VCaP (cell line): ENCODE results near the gene SSBP3.
A peak's percentile ranks its signal among the peaks of the same experiment; 100 is the strongest.

Experiments
- H3K27ac ChIP-seq: fragments of 450-650 bp; 2 replicates; pipeline ENCODE4 v1.5.1; 2017
- TF ChIP-seq, protein P1 (sequence below): fragments of 450-650 bp; conservative IDR thresholded peaks from 2 replicates; pipeline ENCODE4 v1.5.1; 2017; ENCODE audit warnings: mild to moderate bottlenecking, moderate library complexity

The SSBP3 gene

DNA sequence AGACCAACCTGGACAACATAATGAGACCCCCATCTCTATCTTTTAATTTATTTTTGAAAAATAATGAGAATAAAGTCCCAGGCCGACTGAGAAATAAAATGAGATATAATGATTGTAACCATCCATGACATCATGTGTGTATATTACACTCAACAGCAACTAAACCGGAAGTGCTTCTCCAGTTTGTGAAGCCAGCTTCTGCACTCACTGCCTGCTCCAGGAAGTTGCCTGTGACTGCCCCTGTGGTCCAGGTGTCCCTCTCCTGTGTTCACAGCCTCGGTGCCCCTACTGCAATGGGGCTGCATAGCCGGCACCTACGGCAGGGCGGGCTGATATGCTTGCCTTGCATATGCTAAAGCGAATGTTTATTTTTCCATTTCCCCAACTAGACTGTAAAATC, 68.3 kb downstream of the SSBP3 start:
- peak overlapping the region; percentile 92 for H3K27ac ChIP-seq
- TF ChIP-seq, protein P1, sequence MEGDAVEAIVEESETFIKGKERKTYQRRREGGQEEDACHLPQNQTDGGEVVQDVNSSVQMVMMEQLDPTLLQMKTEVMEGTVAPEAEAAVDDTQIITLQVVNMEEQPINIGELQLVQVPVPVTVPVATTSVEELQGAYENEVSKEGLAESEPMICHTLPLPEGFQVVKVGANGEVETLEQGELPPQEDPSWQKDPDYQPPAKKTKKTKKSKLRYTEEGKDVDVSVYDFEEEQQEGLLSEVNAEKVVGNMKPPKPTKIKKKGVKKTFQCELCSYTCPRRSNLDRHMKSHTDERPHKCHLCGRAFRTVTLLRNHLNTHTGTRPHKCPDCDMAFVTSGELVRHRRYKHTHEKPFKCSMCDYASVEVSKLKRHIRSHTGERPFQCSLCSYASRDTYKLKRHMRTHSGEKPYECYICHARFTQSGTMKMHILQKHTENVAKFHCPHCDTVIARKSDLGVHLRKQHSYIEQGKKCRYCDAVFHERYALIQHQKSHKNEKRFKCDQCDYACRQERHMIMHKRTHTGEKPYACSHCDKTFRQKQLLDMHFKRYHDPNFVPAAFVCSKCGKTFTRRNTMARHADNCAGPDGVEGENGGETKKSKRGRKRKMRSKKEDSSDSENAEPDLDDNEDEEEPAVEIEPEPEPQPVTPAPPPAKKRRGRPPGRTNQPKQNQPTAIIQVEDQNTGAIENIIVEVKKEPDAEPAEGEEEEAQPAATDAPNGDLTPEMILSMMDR: no peak

DNA sequence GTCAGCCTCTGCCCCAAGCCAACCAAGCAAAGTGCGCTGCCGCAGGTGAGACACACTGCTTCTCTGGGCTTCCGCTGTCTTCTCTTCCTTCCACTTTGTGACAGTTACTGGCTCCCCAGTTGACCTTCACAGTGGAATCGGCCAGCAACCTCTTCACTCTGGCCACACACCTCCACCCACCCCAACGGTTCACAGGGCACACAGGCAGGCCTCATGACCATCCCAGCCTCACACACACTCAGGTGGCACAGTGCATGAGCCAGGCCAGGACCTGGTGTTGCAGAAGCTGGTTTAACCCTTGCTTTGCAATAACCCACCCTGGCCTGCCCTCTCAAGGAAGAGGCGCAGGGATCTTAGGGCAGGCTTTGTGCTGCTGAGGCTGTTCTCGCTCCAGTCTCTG, 69.2 kb downstream of the SSBP3 start:
- TF ChIP-seq, protein P1: no peak
- peak overlapping the region; percentile 92; the same call in 1 of the 2 replicates for H3K27ac ChIP-seq

DNA sequence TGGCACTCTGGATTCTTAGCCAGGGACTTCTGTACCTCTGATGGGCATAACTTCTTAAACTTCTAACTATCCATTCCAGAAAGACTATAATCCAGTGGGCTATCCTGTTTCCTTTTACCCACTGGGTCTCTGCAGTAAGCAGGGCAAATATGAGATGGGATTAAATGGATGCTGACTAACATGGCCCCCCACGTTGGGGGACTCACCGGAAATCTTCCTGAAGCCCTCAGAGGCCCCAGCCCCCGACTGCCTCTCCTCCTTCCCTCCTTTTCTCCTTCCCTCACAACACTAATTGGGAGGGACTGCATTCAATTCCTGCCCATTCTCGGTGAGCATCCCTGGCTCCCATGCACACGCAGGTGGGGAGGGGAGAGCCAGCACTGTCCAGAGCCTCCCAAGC, 70.1 kb downstream of the SSBP3 start:
- peak overlapping the region; percentile 92; the same call in 1 of the 2 replicates for H3K27ac ChIP-seq
- TF ChIP-seq, protein P1: no peak

DNA sequence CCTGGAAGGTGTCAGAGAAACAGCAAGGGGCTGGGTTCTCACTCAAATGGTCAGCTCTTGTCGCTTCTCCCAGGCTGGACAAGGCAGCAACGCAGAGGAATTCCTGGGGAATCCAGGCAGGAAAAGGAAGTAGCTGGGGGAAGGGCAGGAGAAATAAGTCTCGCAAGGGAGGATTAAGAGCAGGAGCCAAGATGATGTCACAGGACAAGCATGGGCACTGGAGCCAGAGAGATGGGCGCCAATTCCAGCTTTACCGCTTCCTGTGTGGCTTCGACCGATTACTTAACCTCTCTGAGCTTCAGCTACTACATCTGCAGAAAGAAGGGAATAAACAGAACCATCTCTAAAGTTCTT, 70.5 kb downstream of the SSBP3 start:
- TF ChIP-seq, protein P1: no peak
- H3K27ac ChIP-seq: peak overlapping the region; percentile 92; the same call in 1 of the 2 replicates

DNA sequence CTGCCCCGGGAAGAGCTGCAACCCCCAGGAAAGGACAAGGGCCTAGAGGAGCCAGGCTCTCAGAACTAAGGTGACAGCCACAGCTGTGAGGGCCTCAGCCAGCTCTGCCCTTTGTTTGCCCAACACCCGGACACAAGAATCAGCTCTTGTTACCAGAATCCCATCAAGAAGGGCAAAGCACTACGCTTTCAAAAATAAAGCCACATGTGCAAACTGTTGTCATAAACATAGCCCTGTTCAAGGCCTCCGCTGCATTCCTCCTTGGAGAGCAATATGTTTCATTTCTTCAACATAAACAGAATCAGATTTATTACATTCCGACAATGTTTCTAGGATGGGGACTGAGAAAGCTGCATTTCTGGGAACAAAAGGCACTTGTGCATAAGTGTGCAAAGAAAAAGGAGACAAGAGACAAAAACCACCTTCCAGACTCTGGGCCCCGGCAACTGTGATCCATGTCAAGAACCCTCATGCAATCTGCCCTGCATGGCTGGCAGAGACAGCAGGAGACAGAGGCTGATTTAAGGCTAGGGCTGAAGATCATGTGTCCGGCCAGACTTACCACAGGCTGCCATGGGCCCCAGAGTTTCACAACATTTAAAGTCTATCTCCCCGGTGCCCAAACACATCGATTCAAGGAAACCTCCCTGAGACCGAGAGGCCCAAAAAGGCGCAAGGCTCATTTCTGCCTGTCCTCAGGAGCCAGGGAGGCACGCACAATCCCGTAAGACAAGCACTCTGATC, 71.0 kb downstream of the SSBP3 start:
- H3K27ac ChIP-seq: peak overlapping the region; percentile 92; the same call in 1 of the 2 replicates
- TF ChIP-seq, protein P1: no peak

DNA sequence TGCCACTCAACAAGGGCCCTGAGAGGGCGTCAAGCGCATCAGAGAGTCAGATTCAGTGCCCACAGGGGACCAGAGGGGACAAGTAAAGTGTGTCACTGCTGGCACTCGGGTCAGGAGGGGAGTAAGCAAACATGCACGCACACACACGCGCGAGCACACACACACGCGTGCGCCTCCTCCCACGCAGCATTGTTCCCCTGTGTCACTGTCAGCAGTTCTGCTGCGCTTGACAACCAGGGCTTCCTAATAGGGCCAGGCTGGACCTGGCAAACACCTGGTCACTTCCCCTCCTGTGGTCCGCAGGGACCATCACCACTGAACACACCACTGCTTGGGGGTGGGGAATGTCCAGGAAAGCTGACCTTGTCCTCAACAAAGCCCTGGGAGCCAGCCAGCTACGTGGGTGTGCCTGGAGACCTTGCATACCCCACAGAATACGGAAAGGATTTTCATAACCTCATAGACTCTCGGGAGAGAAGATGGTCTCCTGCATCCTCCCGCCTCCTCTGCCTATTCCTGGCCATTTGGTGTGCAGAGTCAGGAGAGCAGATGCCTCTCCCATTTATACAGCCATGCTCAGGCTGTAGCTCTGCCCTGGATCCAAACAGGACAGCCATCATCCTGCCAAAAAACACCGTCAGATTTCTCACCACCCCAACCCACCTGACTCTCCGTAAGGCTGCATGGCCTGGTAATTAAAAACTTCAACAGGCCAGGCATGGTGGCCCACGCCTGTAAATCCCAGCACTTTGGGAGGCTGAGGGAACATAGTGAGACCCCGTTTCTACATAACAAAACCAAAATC, 73.2 kb downstream of the SSBP3 start:
- TF ChIP-seq, protein P1: no peak
- H3K27ac ChIP-seq: peak overlapping the region; percentile 19; the same call in 1 of the 2 replicates

DNA sequence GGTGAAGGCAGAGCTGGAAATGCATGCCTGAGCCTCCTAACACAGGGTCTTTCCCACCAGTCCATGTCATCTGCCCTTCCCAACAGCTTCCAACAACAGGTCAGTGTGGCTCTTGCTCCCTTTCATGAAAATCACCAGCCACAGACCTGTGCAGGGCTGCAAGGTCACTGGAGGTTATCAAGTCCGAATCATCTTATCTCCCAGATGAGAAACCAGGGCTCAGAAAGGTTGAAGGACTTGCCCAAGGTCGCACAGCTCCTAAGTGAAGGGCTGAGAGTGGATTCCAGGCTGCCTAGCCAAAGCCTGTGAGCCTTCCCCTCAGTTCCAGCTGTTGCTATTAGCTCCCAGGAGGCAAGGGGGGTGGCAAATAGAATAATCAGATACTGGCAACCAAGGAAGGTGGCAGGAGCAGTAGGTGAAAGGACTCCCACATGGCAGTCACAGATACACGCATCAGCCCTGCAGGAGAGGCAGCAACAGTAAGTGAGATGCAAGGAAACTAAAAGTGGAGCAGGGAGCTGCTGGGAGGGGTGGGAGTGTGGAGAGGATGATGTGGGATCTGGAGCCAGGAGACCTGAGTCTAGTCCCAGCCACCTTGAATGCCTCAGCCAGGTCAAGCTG, 74.2 kb downstream of the SSBP3 start:
- TF ChIP-seq, protein P1: no peak
- peak overlapping the region; percentile 19; the same call in 1 of the 2 replicates for H3K27ac ChIP-seq
